ENCODE data around the gene PTBP2.

PTBP2 gene, protein sequence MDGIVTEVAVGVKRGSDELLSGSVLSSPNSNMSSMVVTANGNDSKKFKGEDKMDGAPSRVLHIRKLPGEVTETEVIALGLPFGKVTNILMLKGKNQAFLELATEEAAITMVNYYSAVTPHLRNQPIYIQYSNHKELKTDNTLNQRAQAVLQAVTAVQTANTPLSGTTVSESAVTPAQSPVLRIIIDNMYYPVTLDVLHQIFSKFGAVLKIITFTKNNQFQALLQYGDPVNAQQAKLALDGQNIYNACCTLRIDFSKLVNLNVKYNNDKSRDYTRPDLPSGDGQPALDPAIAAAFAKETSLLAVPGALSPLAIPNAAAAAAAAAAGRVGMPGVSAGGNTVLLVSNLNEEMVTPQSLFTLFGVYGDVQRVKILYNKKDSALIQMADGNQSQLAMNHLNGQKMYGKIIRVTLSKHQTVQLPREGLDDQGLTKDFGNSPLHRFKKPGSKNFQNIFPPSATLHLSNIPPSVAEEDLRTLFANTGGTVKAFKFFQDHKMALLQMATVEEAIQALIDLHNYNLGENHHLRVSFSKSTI

DNA sequence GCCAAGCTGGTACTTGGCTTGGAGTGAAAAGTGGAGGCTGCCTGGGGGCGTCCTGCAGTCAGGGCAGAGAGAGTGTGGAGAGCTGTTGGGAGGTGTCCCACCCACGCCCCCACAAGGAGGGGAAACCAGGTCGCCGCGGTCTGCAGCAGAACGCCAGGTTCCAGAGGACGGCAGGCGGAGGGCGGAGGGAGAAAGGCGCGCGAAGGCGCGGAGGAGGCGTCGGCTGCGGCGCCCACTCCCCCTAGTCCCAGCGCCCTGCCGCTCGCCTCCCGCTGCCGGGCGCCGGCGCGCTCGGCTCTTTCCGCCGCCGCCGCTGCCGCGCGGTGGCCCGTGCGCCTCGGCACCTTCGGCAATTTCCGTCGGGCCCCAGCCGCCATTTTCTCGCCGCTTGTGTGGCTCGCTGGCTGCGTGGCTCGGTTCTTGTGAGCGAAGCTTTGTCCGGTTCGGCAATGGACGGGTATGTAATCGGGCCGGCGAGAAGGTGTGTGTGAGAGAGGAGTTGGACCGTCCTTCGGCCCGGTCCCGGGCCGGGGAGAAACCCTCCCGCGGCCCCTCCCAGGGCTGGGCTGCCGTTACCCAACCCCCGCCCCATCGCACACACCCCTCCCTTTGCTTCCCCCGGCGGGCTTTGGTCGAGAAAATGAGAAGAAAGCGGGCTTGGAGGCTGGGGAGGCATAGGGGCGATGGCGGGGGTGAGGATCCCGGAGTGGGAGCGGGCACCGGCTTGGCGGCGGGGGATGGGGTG lies at the start of gene PTBP2:
Gene PTBP2, plus strand, starts transcription at position 369 of the 745 bp plus-strand sequence. Its CDS starts 81 bp downstream, at position 450.
- peak; percentile 73 for DNase-seq

GRCh38 chr1:96674915-96675314 lies 46.7 kb upstream of the PTBP2 start:
- DNase-seq, result no peak

- no peak for DNase-seq
Measured at GRCh38 chr1:96682056-96682455, 39.5 kb upstream of the PTBP2 start.

DNA sequence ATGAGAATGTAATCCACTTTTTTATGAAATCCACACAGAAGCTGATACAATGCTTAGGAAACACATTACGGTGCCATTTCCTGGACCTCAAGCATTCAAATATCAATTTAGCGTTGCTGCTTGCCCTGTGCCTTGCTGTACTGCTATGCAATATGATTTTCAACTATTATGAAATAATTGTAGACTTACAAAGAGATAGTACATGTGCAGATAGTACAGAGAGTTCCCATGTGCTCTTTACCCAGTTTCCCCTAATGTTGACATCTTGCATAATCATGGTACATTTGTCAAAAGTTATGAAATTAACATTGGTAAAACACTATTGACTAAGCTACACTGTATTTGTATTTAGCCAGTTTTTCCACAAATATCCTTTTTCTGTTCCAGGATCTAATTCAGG lies 37.7 kb upstream of the PTBP2 start:
- no peak for DNase-seq

DNA sequence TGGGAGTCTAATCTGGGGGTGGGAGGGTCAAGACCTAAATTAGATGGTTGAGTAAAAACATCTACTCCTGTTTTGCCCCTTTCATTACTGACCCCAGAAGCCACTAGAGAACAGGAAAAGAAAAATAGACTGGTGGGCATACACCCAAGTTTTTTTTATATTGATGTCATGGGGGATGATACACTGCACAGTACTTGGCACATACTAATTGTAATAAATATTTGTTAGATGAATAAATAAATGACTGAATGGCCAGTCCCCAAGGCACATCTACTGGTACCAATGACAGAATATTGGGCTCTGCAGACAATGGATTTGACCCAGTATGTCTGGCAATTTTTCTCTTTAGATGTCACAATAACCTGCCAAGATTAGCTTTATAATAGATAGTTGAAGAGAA lies 36.8 kb upstream of the PTBP2 start:
- no peak for DNase-seq

DNA sequence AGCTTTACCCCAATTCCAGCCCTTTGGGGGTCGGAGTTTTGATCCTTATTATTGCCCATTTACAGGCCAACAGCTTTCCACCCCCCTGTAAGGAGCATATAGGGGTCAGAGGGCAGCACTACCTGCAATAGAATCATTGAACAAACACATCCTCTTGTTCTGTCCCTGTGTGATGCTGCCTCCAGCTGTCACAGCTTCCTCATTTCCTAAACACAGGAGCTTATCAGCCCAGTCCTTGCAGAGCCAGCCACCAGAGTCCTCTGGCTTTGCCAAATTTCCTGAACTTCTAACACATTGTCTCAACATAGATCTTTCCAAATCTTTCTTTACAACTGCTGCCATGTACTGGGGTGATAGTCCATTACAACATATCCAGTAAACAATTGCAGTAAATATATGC lies 32.8 kb upstream of the PTBP2 start:
- no peak for DNase-seq

- DNase-seq, result no peak
Measured at GRCh38 chr1:96695954-96696353, 25.6 kb upstream of the PTBP2 start.

DNA sequence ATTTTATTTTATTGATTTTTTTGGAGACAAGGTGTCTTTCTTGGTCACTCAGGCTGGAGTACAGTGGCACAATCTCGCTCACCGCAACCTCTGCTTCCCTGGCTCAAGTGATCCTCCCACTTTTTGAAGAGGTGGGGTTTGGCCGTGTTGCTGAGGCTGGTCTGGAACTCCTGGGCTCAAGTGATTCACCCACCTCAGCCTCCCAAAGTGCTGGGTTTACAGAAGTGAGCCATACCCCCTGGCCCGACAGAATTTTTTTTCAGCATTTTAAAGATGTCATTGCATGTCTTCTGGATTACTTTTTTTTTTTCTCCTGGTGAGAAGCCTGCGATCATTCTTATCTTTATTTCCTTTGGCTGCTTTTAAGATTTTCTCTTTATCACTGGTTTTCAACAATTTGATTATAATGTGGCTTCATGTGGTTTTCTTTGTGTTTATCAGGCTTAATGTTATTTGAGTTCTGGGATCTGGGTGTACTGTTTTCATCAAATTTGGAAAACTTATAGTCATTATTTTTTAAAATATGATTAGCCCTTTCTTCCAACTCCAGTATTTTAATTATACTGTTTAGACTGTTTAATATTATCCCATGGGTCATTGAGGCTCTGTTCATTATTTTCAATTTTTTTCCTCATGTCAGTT lies 23.1 kb upstream of the PTBP2 start:
- DNase-seq, result peak; percentile 87

DNA sequence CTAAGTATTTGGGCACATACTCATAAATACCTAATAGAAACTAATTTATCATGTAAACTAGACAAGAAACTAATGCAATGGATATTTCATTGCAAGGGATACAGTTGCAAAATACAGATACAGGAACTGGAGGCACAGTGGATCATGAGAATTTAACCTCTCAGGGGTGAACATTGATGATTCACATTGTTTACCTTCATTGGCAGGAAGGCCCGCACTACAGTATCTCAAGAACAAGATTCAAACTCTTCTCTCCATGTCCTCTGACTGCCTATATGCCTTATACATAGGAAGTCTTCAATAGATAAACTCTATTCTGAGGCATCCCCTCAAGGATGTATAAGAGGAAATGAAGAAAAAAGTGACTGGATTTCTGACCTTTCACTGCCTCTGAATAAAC lies 18.4 kb upstream of the PTBP2 start:
- DNase-seq, result no peak

DNA sequence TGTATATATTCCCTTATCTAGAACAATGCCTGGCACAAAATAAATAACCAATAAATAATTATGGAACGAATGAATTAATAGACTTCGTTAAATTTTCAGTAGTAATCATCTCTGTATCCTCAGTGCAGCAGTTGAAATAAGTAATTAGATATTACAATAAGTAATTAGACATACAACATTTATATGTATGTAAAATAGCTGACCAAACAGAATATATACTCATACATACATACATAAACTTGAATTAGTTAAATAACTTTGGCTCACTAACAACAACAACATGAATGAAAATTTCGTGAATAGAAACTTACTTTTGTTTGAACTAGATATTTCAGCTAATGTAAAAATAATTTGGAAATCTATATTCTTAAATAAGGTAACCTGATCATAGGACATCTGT lies 14.6 kb upstream of the PTBP2 start:
- no peak for DNase-seq

GRCh38 chr1:96708482-96708881 lies 13.1 kb upstream of the PTBP2 start:
- no peak for DNase-seq

- DNase-seq, result peak; percentile 9
Measured at GRCh38 chr1:96710708-96711477, 10.7 kb upstream of the PTBP2 start.

DNA sequence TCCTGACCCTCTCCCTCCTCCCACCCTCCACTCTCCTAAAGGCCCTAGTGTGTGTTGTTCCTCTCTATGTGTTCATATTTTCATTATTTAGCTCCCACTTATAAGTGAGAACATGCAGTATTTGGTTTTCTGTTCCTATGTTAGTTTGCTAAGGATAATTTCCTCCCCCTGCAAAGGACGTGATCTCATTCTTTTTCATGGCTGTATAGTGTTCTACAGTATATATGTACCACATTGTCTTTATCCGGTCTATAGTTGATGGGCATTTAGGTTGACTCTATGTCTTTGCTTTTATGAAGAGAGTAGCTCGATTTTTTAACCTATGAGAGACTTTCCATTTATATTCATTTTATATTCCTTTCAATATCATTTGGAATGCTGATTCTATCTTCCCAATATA lies 7.9 kb upstream of the PTBP2 start:
- no peak for DNase-seq

GRCh38 chr1:96714881-96715280 lies 6.7 kb upstream of the PTBP2 start:
- no peak for DNase-seq

DNA sequence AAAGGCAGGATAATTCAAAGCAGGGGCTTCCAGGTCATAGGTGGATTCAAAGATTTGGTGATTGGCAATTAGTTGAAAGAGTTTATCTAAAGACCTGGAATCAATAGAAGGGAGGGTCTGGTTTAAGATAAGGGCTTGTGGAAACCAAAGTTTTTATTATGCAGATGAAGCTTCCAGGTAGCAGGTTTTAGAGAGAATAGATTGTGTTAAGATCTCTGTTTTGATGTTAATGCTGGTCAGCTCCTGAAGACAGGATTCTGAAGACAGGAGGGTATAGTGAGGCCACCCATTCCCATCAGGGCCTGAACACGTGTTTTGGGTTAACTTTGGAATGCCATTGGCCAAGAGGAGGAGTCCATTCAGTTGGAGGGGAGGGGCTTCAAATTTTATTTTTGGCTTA lies 6.1 kb upstream of the PTBP2 start:
- no peak for DNase-seq

- no peak for DNase-seq
Measured at GRCh38 chr1:96721053-96721415, 550 bp upstream of the PTBP2 start.

GRCh38 chr1:96722161-96722922 lies 758 bp downstream of the PTBP2 start:
- DNase-seq, result no peak

GRCh38 chr1:96722958-96723357 lies 1.4 kb downstream of the PTBP2 start:
- DNase-seq, result no peak

- DNase-seq, result no peak
Measured at GRCh38 chr1:96723377-96723776, 1.8 kb downstream of the PTBP2 start.

GRCh38 chr1:96723936-96724335 lies 2.4 kb downstream of the PTBP2 start:
- no peak for DNase-seq

DNA sequence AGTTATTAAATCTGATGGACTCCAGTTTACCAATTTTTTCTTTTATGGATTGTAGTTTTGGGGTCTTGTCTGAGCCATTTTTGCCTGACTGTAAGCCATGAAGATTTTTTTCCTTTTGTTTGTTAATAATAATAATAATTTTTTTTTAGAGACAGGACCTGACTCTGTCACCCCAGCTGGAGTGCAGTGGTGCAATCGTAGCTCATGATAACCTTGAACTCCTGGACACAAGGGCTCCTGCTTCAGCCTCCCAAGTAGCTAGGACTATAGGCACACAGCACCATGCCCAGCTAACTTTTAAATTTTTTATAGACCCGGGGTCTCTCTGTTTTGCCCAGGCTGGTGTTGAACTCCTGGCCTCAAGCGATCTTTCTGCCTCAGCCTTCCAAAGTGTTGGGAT lies 6.3 kb downstream of the PTBP2 start:
- no peak for DNase-seq

All from NCI-H226 (cell line).